GM18951 (cell line): ENCODE measurements around the gene ANAPC4.

Source experiments
- POLR2A ChIP-seq: IDR thresholded peaks from 4 replicates; pipeline ENCODE4 v1.6.1; 2011; ENCODE audit warnings: mild to moderate bottlenecking; ENCODE audit not compliant: insufficient read length, insufficient read depth; ENCODE audit errors: extremely low read depth
- in situ Hi-C: fragments of 300-500 bp; cut with MboI; formaldehyde crosslinking; loops from one replicate; pipeline ENCODE4 v1.12.0; 2022; ENCODE audit warnings: low sequenced_read_pairs, mixed read lengths, inconsistent platforms; ENCODE audit not compliant: unreplicated experiment

Gene ANAPC4

GRCh38 chr4:25449270-25449669 lies 72.2 kb downstream of the ANAPC4 start:
- no peak for TF ChIP-seq POLR2A
- in situ Hi-C loops: loop anchor here (25.0 kb wide), 1 partner anchor 313 kb away; no protein-coding TSS in a partner anchor

- in situ Hi-C loops: loop anchor here (25.0 kb wide), 1 partner anchor 313 kb away; no protein-coding TSS in a partner anchor
- TF ChIP-seq POLR2A: no peak
Measured at GRCh38 chr4:25449688-25450087, 72.6 kb downstream of the ANAPC4 start.

- in situ Hi-C loops: no loop called here
- no peak for TF ChIP-seq POLR2A
Measured at GRCh38 chr4:25450491-25450901, 73.4 kb downstream of the ANAPC4 start.

GRCh38 chr4:25451676-25452075 lies 74.6 kb downstream of the ANAPC4 start:
- TF ChIP-seq POLR2A: no peak
- in situ Hi-C loops: no loop called here

GRCh38 chr4:25452081-25452480 lies 75.0 kb downstream of the ANAPC4 start:
- no peak for TF ChIP-seq POLR2A

GRCh38 chr4:25454476-25454875 lies 77.4 kb downstream of the ANAPC4 start:
- no peak for TF ChIP-seq POLR2A
- in situ Hi-C loops: no loop called here

More at GRCh38 chr4:25452081-25452480, 75.0 kb downstream of the ANAPC4 start:
- in situ Hi-C loops: no loop called here

GRCh38 chr4:25457053-25457715 lies 80.1 kb downstream of the ANAPC4 start:
- no peak for TF ChIP-seq POLR2A
- in situ Hi-C loops: no loop called here

- TF ChIP-seq POLR2A: no peak
- in situ Hi-C loops: no loop called here
Measured at GRCh38 chr4:25466966-25467697, 90.1 kb downstream of the ANAPC4 start.

- in situ Hi-C loops: no loop called here
- TF ChIP-seq POLR2A: no peak
Measured at GRCh38 chr4:25467843-25468242, 90.8 kb downstream of the ANAPC4 start.
